ENCODE results near the gene GRIN1.

Gene GRIN1

DNA sequence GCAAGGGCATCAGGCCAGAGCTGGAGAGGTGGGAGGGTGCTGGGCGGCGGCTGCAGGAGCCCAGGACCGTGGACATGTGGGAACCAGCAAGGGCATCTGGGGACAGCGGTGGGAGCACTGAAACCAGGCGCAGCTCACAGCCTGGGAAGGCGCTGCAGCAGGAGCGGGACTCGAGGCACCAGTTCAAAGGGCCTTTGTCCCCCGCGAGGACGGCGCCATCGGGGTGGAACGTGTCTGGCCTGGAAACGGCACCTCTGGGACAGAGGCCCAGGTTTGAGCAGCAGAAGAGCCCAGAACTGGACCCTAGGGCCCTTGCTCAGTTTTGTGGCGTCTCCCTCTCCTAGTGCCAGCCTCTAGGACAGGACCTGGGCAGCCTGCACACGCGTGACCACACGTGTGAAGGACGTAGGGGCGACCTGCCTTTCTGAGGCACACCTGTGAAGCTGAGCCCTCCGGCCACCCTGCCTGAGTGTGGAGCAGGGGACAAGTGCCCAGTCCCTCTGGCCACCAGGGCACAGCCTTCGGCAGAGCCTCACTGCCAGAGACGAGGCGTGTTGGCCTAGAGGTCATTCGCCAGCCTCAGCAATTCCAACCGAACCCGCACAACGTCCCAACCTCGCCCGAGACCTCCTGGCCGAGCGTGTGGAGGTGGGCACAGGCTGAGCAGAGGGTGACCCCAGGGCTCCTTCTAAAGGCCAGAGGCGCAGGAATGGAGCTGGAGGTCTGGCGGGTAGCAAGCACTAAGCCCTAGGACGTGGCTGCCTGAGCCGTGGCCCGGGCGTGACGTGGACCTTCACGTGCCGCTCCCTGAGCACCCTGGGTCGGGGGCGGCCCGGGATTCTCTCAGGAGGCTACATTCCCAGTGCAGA lies 35.1 kb downstream of the GRIN1 start:
- H3K4me1 ChIP-seq (ENCODE audit: control insufficient read depth in 2 of 2, insufficient read depth in 2 of 2, low read length in 2 of 2), result peaks cover 14 to 45% of the 10 kb centered on the region in 2 donors
- no peaks in the 10 kb centered on the region for H3K9me3 ChIP-seq (ENCODE audit: control insufficient read depth in 2 of 2, low read length in 2 of 2)
- peak overlapping the region; percentile 48 to 59 for H3K27ac ChIP-seq (ENCODE audit: low read depth in 2 of 2, low read length in 2 of 2)
- no peak overlapping the region for H3K9ac ChIP-seq (ENCODE audit: low read depth in 1 of 2, low read length in 2 of 2)
- peaks cover 6 to 12% of the 10 kb centered on the region in 2 donors for H3K36me3 ChIP-seq (ENCODE audit: control insufficient read depth in 2 of 2, insufficient read depth in 2 of 2, low read length in 2 of 2)
- no peak overlapping the region for H3K4me3 ChIP-seq (ENCODE audit: low read length in 2 of 2)
- H3K27me3 ChIP-seq (ENCODE audit: control insufficient read depth in 2 of 2, insufficient read depth in 2 of 2, low read length in 2 of 2), result peaks cover 9 to 15% of the 10 kb centered on the region in 2 donors

DNA sequence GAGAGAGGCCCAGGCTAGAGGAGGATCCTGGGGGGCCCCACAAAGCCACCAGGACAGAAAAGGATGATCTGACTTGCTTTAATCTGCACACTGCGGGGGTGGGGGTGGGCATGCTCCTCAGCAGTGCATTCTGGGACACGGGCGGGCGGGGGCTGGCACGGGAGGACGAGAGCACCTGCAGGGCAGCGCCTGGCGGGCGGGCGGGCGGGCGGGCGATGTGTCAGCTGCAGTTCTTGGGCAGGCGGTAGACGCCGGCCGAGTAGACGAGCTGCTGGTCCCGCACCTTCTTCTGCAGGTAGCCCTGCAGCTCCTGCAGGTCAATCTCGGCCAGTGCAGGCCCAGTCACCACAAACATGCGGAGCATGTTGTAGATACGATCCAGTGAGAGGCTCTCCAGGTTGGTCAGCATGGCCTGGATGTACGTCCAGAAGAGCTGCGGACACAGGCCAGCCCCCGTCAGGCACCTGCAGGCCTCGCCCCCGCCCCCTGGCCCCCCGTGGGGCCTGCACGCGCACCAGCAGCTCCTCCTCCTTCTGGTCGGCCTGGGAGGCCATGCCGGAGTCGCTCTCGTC lies 35.9 kb downstream of the GRIN1 start:
- no peaks in the 10 kb centered on the region for H3K9me3 ChIP-seq (ENCODE audit: control insufficient read depth in 2 of 2, low read length in 2 of 2)
- peaks cover 8 to 16% of the 10 kb centered on the region in 2 donors for H3K36me3 ChIP-seq (ENCODE audit: control insufficient read depth in 2 of 2, insufficient read depth in 2 of 2, low read length in 2 of 2)
- H3K4me3 ChIP-seq (ENCODE audit: low read length in 2 of 2), result no peak overlapping the region
- H3K4me1 ChIP-seq (ENCODE audit: control insufficient read depth in 2 of 2, insufficient read depth in 2 of 2, low read length in 2 of 2), result peaks cover 6 to 38% of the 10 kb centered on the region in 2 donors
- H3K27me3 ChIP-seq (ENCODE audit: control insufficient read depth in 2 of 2, insufficient read depth in 2 of 2, low read length in 2 of 2), result peaks cover 9 to 15% of the 10 kb centered on the region in 2 donors
- no peak overlapping the region for H3K9ac ChIP-seq (ENCODE audit: low read depth in 1 of 2, low read length in 2 of 2)
- H3K27ac ChIP-seq (ENCODE audit: low read depth in 2 of 2, low read length in 2 of 2), result no peak overlapping the region

DNA sequence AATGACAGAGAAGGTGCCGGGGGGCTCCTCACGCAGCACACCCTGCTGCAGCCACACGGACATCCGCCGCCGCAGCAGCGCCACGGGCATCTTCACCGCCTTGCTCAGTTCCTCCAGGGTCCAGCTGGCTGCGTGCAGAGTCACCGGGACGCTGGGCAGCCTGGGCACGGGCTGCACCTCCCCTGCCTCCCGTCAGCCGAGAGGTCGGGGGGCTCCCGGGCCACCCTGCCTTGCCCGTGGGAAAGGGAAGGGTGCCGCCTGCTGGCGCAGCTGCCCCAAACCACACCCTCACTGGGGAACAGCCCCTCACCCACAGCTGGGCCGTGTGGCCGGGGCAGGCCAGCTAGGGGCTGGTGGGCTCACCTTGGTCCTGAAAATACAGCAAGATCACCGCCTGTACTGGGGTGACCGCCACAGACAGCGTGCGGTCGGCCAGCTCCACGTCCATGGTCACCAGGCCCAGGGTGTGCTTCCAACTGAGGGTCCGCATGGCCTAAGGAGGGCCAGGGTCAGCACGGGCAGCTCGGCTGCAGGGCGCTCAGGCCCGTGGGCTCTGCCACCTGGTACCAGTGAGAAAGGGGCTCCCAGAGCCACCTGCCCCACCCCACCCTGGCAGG lies 36.5 kb downstream of the GRIN1 start:
- Histone ChIP-seq H3K36me3 (ENCODE audit: control insufficient read depth in 2 of 2, insufficient read depth in 2 of 2, low read length in 2 of 2) (peaks cover 13 to 22% of the 10 kb centered on the region in 2 donors), H3K4me1 (ENCODE audit: control insufficient read depth in 2 of 2, insufficient read depth in 2 of 2, low read length in 2 of 2) (peaks cover 6 to 38% of the 10 kb centered on the region in 2 donors), H3K27ac (ENCODE audit: low read depth in 2 of 2, low read length in 2 of 2) (no peak overlapping the region), H3K9ac (ENCODE audit: low read depth in 1 of 2, low read length in 2 of 2) (no peak overlapping the region), H3K4me3 (ENCODE audit: low read length in 2 of 2) (no peak overlapping the region), H3K27me3 (ENCODE audit: control insufficient read depth in 2 of 2, insufficient read depth in 2 of 2, low read length in 2 of 2) (peaks cover 9 to 13% of the 10 kb centered on the region in 2 donors), H3K9me3 (ENCODE audit: control insufficient read depth in 2 of 2, low read length in 2 of 2) (no peaks in the 10 kb centered on the region)

DNA sequence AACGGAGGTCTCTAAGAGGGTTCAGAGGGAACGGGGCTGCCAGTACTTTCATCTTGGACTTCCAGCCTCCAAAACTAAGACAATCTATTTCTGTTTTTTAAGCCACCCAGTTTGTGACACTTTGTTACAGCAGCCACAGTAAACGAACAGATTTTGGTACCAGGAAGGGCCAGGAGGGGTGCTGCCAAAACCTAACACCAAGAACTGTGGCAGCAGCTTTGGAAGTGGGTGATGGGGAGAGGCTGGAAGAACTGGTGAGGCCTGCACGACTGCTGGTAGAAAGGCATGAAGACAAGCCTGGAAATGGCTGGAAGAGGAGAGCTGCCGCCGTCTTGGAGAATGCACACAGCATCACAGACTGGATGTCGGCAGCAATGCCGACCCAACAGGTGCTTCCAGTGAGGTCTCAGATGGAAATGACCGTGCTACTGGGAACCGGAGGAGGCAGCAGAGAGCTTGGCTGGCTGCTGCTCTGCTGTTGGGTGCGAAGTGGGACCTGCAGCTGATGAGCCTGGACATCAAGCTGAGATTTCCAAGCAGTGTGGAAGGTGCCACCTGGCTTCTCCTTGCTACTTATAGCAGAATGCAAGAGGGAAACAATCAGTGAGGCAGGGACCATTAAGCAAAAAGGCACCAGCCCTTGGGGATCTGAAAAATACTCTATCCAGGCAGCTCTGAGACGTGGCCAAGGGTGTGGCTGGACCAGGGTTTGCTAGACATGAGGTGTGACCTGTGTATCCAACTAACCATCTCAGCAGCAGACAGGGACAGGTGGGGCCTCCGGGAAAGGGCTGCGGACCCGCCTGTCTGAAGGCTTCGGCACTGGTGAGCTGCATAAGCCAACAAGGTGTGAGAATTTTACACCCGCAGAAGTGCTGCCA lies 37.6 kb downstream of the GRIN1 start:
- H3K9me3 ChIP-seq (ENCODE audit: control insufficient read depth in 2 of 2, low read length in 2 of 2), result no peaks in the 10 kb centered on the region
- peaks cover 6 to 38% of the 10 kb centered on the region in 2 donors for H3K4me1 ChIP-seq (ENCODE audit: control insufficient read depth in 2 of 2, insufficient read depth in 2 of 2, low read length in 2 of 2)
- no peak overlapping the region for H3K4me3 ChIP-seq (ENCODE audit: low read length in 2 of 2)
- no peak overlapping the region for H3K27ac ChIP-seq (ENCODE audit: low read depth in 2 of 2, low read length in 2 of 2)
- peaks cover 23 to 32% of the 10 kb centered on the region in 2 donors for H3K36me3 ChIP-seq (ENCODE audit: control insufficient read depth in 2 of 2, insufficient read depth in 2 of 2, low read length in 2 of 2)
- peaks cover 9 to 10% of the 10 kb centered on the region in 2 donors for H3K27me3 ChIP-seq (ENCODE audit: control insufficient read depth in 2 of 2, insufficient read depth in 2 of 2, low read length in 2 of 2)
- H3K9ac ChIP-seq (ENCODE audit: low read depth in 1 of 2, low read length in 2 of 2), result no peak overlapping the region

DNA sequence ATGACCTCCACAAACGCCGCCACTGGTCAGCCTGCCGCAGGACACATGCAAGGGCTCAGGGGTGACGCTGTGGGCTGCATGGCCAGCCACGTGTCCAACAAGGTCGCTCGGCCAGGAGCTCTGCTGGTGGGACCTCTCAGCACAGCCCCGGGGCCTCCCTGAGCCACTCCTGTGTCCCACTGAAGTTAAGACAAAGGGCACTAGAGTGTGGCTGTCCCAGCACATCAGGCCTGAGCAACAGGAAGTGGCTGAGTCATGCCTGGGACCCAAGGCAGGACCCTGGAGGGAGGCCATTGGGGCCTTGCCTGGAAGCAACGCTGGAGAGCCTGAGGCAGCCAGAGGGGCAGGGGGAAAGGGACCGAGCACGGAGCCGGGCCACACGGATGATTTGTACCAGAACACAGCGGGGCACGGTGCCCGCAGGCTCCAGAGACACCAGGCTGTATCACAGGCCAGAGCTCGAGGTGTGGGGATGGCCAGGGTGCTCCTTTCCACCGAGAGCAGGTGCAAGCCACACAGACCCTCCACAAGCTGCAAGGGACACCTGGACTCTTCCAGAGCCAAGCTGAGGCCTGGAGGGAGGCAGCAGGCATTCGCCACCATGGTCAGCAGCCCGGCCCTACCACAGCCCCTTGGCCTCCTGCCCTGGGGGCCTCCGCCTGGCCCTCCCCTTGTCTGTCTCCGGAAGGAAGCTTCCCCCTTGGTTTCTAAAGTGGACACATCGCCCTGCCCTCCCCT lies 39.4 kb downstream of the GRIN1 start:
- Histone ChIP-seq H3K9ac (ENCODE audit: low read depth in 1 of 2, low read length in 2 of 2) (no peak overlapping the region), H3K4me3 (ENCODE audit: low read length in 2 of 2) (no peak overlapping the region), H3K9me3 (ENCODE audit: control insufficient read depth in 2 of 2, low read length in 2 of 2) (no peaks in the 10 kb centered on the region), H3K27ac (ENCODE audit: low read depth in 2 of 2, low read length in 2 of 2) (no peak overlapping the region), H3K27me3 (ENCODE audit: control insufficient read depth in 2 of 2, insufficient read depth in 2 of 2, low read length in 2 of 2) (peaks cover 5 to 7% of the 10 kb centered on the region in 2 donors), H3K4me1 (ENCODE audit: control insufficient read depth in 2 of 2, insufficient read depth in 2 of 2, low read length in 2 of 2) (peaks cover 6 to 29% of the 10 kb centered on the region in 2 donors), H3K36me3 (ENCODE audit: control insufficient read depth in 2 of 2, insufficient read depth in 2 of 2, low read length in 2 of 2) (peaks cover 37 to 41% of the 10 kb centered on the region in 2 donors)

DNA sequence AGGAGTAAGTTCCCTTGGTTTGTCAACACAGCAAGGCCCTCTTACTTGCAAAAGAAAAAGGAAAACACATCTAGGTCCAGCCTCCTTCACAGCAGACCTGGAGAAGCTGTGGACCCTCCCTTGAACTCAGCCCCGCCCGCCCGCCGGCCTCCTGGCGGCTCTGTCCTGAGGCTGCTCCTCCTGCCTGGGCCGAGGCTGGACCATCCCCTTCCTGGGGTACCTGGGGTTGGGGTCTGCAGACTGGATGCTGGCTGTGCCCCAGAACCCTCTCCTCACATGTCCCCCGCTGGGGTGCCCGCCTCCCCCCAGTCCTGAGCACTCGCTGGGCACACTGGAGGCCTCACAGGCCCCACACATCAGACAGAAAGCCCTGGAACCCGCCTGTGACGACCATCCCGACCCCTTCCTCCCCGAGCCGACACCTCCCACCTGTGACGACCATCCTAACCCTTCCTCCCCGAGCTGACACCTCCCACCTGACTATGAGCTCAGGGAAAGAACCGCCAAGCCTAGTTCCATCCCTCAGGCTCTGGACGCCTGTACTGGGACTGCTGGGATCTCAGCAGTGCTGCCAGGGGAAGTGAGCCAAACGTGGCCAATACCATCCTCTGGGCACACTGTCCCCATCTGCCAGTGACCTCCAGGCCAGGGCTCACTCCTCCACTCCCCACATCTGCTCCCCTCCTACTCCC lies 40.1 kb downstream of the GRIN1 start:
- H3K36me3 ChIP-seq (ENCODE audit: control insufficient read depth in 2 of 2, insufficient read depth in 2 of 2, low read length in 2 of 2), result peaks cover 42 to 49% of the 10 kb centered on the region in 2 donors
- no peaks in the 10 kb centered on the region for H3K9me3 ChIP-seq (ENCODE audit: control insufficient read depth in 2 of 2, low read length in 2 of 2)
- peaks cover 4 to 25% of the 10 kb centered on the region in 2 donors for H3K4me1 ChIP-seq (ENCODE audit: control insufficient read depth in 2 of 2, insufficient read depth in 2 of 2, low read length in 2 of 2)
- H3K27me3 ChIP-seq (ENCODE audit: control insufficient read depth in 2 of 2, insufficient read depth in 2 of 2, low read length in 2 of 2), result peaks cover 2% of the 10 kb centered on the region in 2 donors
- H3K27ac ChIP-seq (ENCODE audit: low read depth in 2 of 2, low read length in 2 of 2), result no peak overlapping the region
- no peak overlapping the region for H3K4me3 ChIP-seq (ENCODE audit: low read length in 2 of 2)
- H3K9ac ChIP-seq (ENCODE audit: low read depth in 1 of 2, low read length in 2 of 2), result no peak overlapping the region

DNA sequence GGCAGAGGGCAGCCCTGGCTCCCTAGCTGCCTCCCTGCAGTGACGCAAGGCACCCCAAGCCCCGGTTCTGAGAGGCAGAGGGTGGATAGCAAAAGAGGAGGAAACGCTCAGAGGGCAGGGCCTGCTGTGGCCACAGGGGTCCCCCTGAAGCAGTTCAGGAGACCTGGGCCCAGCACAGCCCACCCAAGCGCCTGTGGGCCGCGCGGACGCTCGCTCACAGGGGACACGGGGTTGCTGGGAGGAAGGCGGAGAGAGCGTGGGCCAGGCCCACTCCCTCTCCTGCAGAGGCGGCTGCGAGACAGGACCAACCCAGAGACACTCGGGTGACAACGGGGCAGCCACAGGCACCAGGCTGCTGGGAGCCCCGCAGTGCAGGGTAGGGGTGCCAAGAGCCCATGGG lies 40.8 kb downstream of the GRIN1 start:
- Histone ChIP-seq H3K36me3 (ENCODE audit: control insufficient read depth in 2 of 2, insufficient read depth in 2 of 2, low read length in 2 of 2) (peaks cover 48 to 51% of the 10 kb centered on the region in 2 donors), H3K27ac (ENCODE audit: low read depth in 2 of 2, low read length in 2 of 2) (no peak overlapping the region)

DNA sequence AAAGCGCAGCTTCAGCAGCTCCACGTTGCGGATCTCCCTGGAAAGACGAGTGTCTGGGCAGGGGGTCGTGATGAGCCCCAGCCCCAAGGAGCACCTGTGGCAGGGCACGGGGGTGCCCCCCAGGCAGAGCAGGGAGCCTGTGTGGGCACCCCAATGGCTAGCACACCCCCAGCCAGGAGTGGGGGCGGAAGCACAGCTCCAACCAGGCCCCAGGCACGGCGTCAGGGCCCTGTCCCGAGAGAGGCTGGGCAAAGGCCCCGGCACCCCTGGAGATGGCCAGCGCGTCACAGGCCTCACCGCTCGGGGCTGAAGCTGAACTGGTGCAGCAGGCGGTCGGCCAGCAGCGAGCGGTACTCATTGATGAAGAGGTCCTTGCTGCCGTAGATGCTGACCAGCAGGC lies 41.5 kb downstream of the GRIN1 start:
- Histone ChIP-seq H3K27ac (ENCODE audit: low read depth in 2 of 2, low read length in 2 of 2) (no peak overlapping the region), H3K9me3 (ENCODE audit: control insufficient read depth in 2 of 2, low read length in 2 of 2) (no peaks in the 10 kb centered on the region), H3K4me1 (ENCODE audit: control insufficient read depth in 2 of 2, insufficient read depth in 2 of 2, low read length in 2 of 2) (peaks cover 0 to 17% of the 10 kb centered on the region in 2 donors), H3K9ac (ENCODE audit: low read depth in 1 of 2, low read length in 2 of 2) (no peak overlapping the region), H3K36me3 (ENCODE audit: control insufficient read depth in 2 of 2, insufficient read depth in 2 of 2, low read length in 2 of 2) (peaks cover 50 to 54% of the 10 kb centered on the region in 2 donors), H3K4me3 (ENCODE audit: low read length in 2 of 2) (no peak overlapping the region), H3K27me3 (ENCODE audit: control insufficient read depth in 2 of 2, insufficient read depth in 2 of 2, low read length in 2 of 2) (no peaks in the 10 kb centered on the region)

More for the DNA sequence above, 40.8 kb downstream of the GRIN1 start:
- Histone ChIP-seq H3K27me3 (ENCODE audit: control insufficient read depth in 2 of 2, insufficient read depth in 2 of 2, low read length in 2 of 2) (no peaks in the 10 kb centered on the region), H3K4me1 (ENCODE audit: control insufficient read depth in 2 of 2, insufficient read depth in 2 of 2, low read length in 2 of 2) (peaks cover 3 to 20% of the 10 kb centered on the region in 2 donors), H3K9ac (ENCODE audit: low read depth in 1 of 2, low read length in 2 of 2) (no peak overlapping the region), H3K4me3 (ENCODE audit: low read length in 2 of 2) (no peak overlapping the region), H3K9me3 (ENCODE audit: control insufficient read depth in 2 of 2, low read length in 2 of 2) (no peaks in the 10 kb centered on the region)

DNA sequence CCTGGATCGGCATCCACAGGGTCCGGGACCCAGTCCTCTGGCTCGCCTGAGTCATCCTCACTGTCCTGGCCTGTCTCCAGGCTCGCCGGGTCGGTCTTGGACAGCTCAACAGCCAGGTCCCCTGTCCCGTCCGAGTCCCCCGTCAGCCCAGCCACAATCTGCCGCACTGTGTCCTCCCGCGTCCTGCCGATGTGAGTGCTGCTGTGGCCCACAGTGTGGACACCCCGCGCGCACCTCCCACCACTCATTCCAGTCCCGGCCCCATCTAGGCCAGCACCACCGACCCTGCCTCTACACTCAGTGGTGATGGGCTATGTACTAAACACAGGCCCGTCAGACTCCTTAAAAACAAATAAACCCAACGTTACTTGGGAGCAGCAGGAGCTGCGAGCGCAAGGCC lies 42.7 kb downstream of the GRIN1 start:
- Histone ChIP-seq H3K4me1 (ENCODE audit: control insufficient read depth in 2 of 2, insufficient read depth in 2 of 2, low read length in 2 of 2) (peaks cover 7 to 11% of the 10 kb centered on the region in 2 donors), H3K27me3 (ENCODE audit: control insufficient read depth in 2 of 2, insufficient read depth in 2 of 2, low read length in 2 of 2) (no peaks in the 10 kb centered on the region), H3K36me3 (ENCODE audit: control insufficient read depth in 2 of 2, insufficient read depth in 2 of 2, low read length in 2 of 2) (peaks cover 57 to 64% of the 10 kb centered on the region in 2 donors), H3K9ac (ENCODE audit: low read depth in 1 of 2, low read length in 2 of 2) (no peak overlapping the region), H3K4me3 (ENCODE audit: low read length in 2 of 2) (no peak overlapping the region), H3K27ac (ENCODE audit: low read depth in 2 of 2, low read length in 2 of 2) (no peak overlapping the region), H3K9me3 (ENCODE audit: control insufficient read depth in 2 of 2, low read length in 2 of 2) (no peaks in the 10 kb centered on the region)
